GM12878 (cell line): ENCODE results near the gene NPSR1. TPM values are rescaled to one million over a fixed set of nuclear protein-coding genes. Genes with fewer than 3 reads are reported as not detected.

Source experiments
- ATAC-seq: fragments of 200-7000 bp; cut with Tn5 transposase; 3 replicates; pipeline ENCODE4 v1.9.1; 2020; ENCODE audit warnings: mild to moderate bottlenecking, moderate library complexity
- BruUV-seq: library from RNA; stranded (reverse); fragments of 400-500 nt; replicated peaks from 2 replicates; lab custom pipeline; 2021; lab: Mats Ljungman, UMichigan
- CTCF ChIA-PET: fragments of 300-600 bp; sonication (Branson Sonifier 250); formaldehyde crosslinking; extraction: SDS; loops from one replicate; lab custom pipeline; 2021; ENCODE audit warnings: inconsistent platforms; lab: Yijun Ruan, JAX
- POLR2A ChIA-PET: fragments of 350-600 bp; formaldehyde crosslinking; extraction: SDS; loops from one replicate; lab custom pipeline; 2021; ENCODE audit warnings: inconsistent platforms; lab: Charles Lee
- RAD21 ChIA-PET: fragments of 300-600 bp; sonication (Branson Sonifier 250); formaldehyde crosslinking; loops from one replicate; lab custom pipeline; 2023; ENCODE audit warnings: antibody characterized with exemption; ENCODE audit not compliant: unreplicated experiment; lab: Charles Lee
- SMC1A ChIA-PET: fragments of 300-600 bp; sonication (Branson Sonifier 250); formaldehyde crosslinking; loops from one replicate; lab custom pipeline; 2023; ENCODE audit not compliant: unreplicated experiment, uncharacterized antibody; lab: Charles Lee
- DNase-seq: peaks from one replicate; pipeline ENCODE4 v3.0.0-alpha.2; 2011; ENCODE audit warnings: low read depth, low spot score
- FAIRE-seq: peaks from 3 replicates; lab custom pipeline; 2011; peaks lifted over from hg19 to GRCh38; lab: Jason Lieb, UNC
- H2AFZ ChIP-seq: 2 replicates; pipeline ENCODE4 v1.6.0; 2011; ENCODE audit warnings: low read depth, low read length, control low read depth; ENCODE audit not compliant: control insufficient read depth
- H3K27ac ChIP-seq: 2 replicates; pipeline ENCODE4 v1.5.1; 2011; ENCODE audit warnings: control low read depth; ENCODE audit not compliant: control insufficient read depth, insufficient read depth
- H3K27me3 ChIP-seq, 2 experiments: replicated peaks in 1 of 2; 2 replicates each; pipeline versions ENCODE4 v1.6.0 to v1.6.1; 2011; ENCODE audit warnings: low read length in 1 of 2; ENCODE audit not compliant: control insufficient read depth in 2 of 2, insufficient read depth in 2 of 2
- H3K36me3 ChIP-seq, 2 experiments: 2 replicates each; pipeline ENCODE4 v1.5.1; 2011; ENCODE audit warnings: low read length in 1 of 2; ENCODE audit not compliant: control insufficient read depth in 2 of 2, insufficient read depth in 2 of 2
- H3K4me1 ChIP-seq: 2 replicates; pipeline ENCODE4 v1.6.1; 2011; ENCODE audit warnings: mild to moderate bottlenecking, low read length, moderate library complexity, mixed read lengths; ENCODE audit not compliant: control insufficient read depth, insufficient read depth
- H3K4me2 ChIP-seq: 2 replicates; pipeline ENCODE4 v1.6.0; 2011; ENCODE audit warnings: control low read depth; ENCODE audit not compliant: control insufficient read depth, insufficient read depth
- H3K4me3 ChIP-seq: fragments of 200-600 bp; sonication (generic); 2 replicates; pipeline ENCODE4 v1.5.1; 2016
- H3K79me2 ChIP-seq: 2 replicates; pipeline ENCODE4 v1.6.0; 2011; ENCODE audit warnings: low read length; ENCODE audit not compliant: control insufficient read depth, insufficient read depth
- H3K9ac ChIP-seq: 2 replicates; pipeline ENCODE4 v1.8.0; 2011; ENCODE audit warnings: low read length, control low read depth, mixed read lengths; ENCODE audit not compliant: control insufficient read depth, insufficient read depth
- H3K9me3 ChIP-seq: replicated peaks from 3 replicates; pipeline ENCODE4 v1.5.1; 2011; ENCODE audit warnings: mild to moderate bottlenecking, low read length; ENCODE audit not compliant: control insufficient read depth, insufficient read depth
- H4K20me1 ChIP-seq: 2 replicates; pipeline ENCODE4 v1.6.0; 2011; ENCODE audit not compliant: control insufficient read depth, insufficient read depth
- MTA3 ChIP-seq: IDR thresholded peaks from 2 replicates; pipeline ENCODE4 v1.6.1; 2012; ENCODE audit warnings: low read length, inconsistent platforms, borderline replicate concordance
- NFYA ChIP-seq: IDR thresholded peaks from 2 replicates; pipeline ENCODE4 v1.6.1; 2011; ENCODE audit warnings: low read depth, mild to moderate bottlenecking, low read length, improper control_type of control experiment, borderline replicate concordance
- RAD51 ChIP-seq: fragments of 450-650 bp; IDR thresholded peaks from 2 replicates; pipeline ENCODE4 v1.6.1; 2016; ENCODE audit warnings: moderate library complexity, mild to moderate bottlenecking, inconsistent platforms
- TAF1 ChIP-seq: IDR thresholded peaks from 2 replicates; pipeline ENCODE4 v1.6.1; 2011; ENCODE audit warnings: mild to moderate bottlenecking, low read depth, low read length, borderline replicate concordance
- WGBS: methylation state at CpG from one replicate; pipeline ENCODE4 v1.1.6; 2016; ENCODE audit warnings: low lambda C conversion rate; ENCODE audit not compliant: insufficient replicate concordance, insufficient coverage; ENCODE audit errors: missing lambda C conversion rate; 5-methylcytosine and 5-hydroxymethylcytosine counted together
- in situ Hi-C: fragments of 300-500 bp; cut with MboI; formaldehyde crosslinking; loops from 9 replicates; pipeline ENCODE4 v1.14.3; 2018; ENCODE audit warnings: mixed read lengths
- intact Hi-C: fragments of 100-400 bp; cut with micrococcal nuclease; formaldehyde crosslinking; loops from one replicate; pipeline ENCODE4 v1.14.2; 2022; ENCODE audit not compliant: unreplicated experiment
- polyA plus RNA-seq, 11 experiments: library from polyadenylated mRNA; depleted of rRNA in 4 of 11; unstranded in 6 of 11; stranded (reverse) in 5 of 11; fragments of >200 nt; fragmentation: Nextera tagmentation in 4 of 11; fragmentation: Illumina TruSeq in 1 of 11; extraction: Ambion mirVana in 4 of 11; extraction: Trizol in 1 of 11; gene quantifications; 1 replicate in 1 of 11; 2 replicates in 10 of 11; pipeline versions ENCODE4 v1.2.1 to v1.2.3, GENCODE V29; 2011 to 2016; ENCODE audit warnings: inconsistent platforms in 2 of 11, missing spikeins in 2 of 11, low read depth in 1 of 11
- total RNA-seq, 4 experiments: library from RNA; depleted of rRNA in 3 of 4; stranded (reverse); fragments of >200 nt in 3 of 4; fragmentation: Illumina TruSeq in 1 of 4; extraction: Trizol in 1 of 4; gene quantifications; 2 replicates each; pipeline versions ENCODE4 v1.2.1 to v1.2.3, GENCODE V29; 2013 to 2021
- TF ChIP-seq, protein P1 (sequence below): IDR thresholded peaks from 2 replicates; pipeline ENCODE4 v1.6.1; 2012; ENCODE audit warnings: improper control_type of control experiment, low read depth, low read length; ENCODE audit not compliant: insufficient replicate concordance

The NPSR1 gene
- total and polyA plus RNA-seq, 10 of the 15 experiments (the other 5 are each of a cell fraction or from before 2014, with no cell fraction given): 0.20 TPM; not detected in 9

DNA sequence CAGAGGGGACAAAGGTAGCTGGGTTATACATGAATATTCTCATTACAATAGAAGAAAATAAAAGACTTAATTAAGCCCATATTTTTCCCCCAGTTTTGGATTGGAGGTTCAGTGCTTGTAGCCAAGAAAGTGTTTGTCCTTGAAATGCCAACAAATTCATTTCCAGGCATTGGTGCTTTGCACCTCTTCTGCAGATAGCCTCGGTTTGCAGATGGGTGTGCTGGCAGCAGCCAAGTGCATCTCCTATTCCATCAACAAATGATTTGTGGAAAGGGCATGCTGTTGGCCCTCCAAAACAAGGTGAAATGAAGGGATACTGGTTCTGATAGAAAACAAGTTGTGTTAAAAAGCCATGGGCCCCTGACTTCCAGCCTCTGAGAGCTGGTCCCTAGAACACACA, 192.0 kb downstream of the NPSR1 start:
- Histone ChIP-seq H3K79me2 (no peaks in the 10 kb centered on the region), H3K27me3 (no peaks in the 10 kb centered on the region; a peak in 1 of 4 replicates), H3K4me2 (no peak overlapping the region), H3K4me1 (no peaks in the 10 kb centered on the region), H2AFZ (no peak overlapping the region), H3K27ac (no peak overlapping the region), H4K20me1 (no peaks in the 10 kb centered on the region), H3K9me3 (no peaks in the 10 kb centered on the region), H3K4me3 (no peak overlapping the region), H3K9ac (no peak overlapping the region), H3K36me3 (no peaks in the 10 kb centered on the region)
- TF ChIP-seq, protein P1, sequence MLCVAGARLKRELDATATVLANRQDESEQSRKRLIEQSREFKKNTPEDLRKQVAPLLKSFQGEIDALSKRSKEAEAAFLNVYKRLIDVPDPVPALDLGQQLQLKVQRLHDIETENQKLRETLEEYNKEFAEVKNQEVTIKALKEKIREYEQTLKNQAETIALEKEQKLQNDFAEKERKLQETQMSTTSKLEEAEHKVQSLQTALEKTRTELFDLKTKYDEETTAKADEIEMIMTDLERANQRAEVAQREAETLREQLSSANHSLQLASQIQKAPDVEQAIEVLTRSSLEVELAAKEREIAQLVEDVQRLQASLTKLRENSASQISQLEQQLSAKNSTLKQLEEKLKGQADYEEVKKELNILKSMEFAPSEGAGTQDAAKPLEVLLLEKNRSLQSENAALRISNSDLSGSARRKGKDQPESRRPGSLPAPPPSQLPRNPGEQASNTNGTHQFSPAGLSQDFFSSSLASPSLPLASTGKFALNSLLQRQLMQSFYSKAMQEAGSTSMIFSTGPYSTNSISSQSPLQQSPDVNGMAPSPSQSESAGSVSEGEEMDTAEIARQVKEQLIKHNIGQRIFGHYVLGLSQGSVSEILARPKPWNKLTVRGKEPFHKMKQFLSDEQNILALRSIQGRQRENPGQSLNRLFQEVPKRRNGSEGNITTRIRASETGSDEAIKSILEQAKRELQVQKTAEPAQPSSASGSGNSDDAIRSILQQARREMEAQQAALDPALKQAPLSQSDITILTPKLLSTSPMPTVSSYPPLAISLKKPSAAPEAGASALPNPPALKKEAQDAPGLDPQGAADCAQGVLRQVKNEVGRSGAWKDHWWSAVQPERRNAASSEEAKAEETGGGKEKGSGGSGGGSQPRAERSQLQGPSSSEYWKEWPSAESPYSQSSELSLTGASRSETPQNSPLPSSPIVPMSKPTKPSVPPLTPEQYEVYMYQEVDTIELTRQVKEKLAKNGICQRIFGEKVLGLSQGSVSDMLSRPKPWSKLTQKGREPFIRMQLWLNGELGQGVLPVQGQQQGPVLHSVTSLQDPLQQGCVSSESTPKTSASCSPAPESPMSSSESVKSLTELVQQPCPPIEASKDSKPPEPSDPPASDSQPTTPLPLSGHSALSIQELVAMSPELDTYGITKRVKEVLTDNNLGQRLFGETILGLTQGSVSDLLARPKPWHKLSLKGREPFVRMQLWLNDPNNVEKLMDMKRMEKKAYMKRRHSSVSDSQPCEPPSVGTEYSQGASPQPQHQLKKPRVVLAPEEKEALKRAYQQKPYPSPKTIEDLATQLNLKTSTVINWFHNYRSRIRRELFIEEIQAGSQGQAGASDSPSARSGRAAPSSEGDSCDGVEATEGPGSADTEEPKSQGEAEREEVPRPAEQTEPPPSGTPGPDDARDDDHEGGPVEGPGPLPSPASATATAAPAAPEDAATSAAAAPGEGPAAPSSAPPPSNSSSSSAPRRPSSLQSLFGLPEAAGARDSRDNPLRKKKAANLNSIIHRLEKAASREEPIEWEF: no peak
- TF ChIP-seq MTA3 (no peak), RAD51 (no peak), NFYA (no peak), TAF1 (no peak)
- in situ Hi-C loops (no loop called here), intact Hi-C loops (no loop called here)
- ChIA-PET SMC1A (no interaction called here), CTCF (no interaction called here), RAD21 (interaction anchor here (0.7 kb wide), 1 partner anchor 134 kb away, joined by 4 read pairs; no protein-coding TSS in a partner anchor), POLR2A (interaction anchor here (0.6 kb wide), 1 partner anchor 794 kb away, joined by 3 read pairs; no protein-coding TSS in a partner anchor)
- DNase-seq (no peak), ATAC-seq (no peak), FAIRE-seq (no peak)
- WGBS: 0% methylated on average over 1 of the region's 1 CpG
- BruUV-seq: no TSS peak
